ENCODE data around the gene GTPBP3. TPM values are rescaled to one million over a fixed set of nuclear protein-coding genes. Genes with fewer than 3 reads are reported as not detected.

GTPBP3 gene
- total RNA-seq, 1 donor from 2014 or later: 79.5 TPM

GRCh38 chr19:17340871-17341357, 3.6 kb downstream of the GTPBP3 start:
- no peak overlapping the region for H3K4me3 ChIP-seq (ENCODE audit: low read depth, low read length)
- TF ChIP-seq CTCF (conservative IDR thresholded peaks at IDR 0.05; ENCODE audit: low read depth, low read length): no peak
- no peak for DNase-seq (ENCODE audit: low read depth)

- no peak for TF ChIP-seq CTCF (conservative IDR thresholded peaks at IDR 0.05; ENCODE audit: low read depth, low read length)
- no peak overlapping the region for H3K4me3 ChIP-seq (ENCODE audit: low read depth, low read length)
- no peak for DNase-seq (ENCODE audit: low read depth)
Observed at GRCh38 chr19:17341386-17341785, 4.0 kb downstream of the GTPBP3 start.

GRCh38 chr19:17341845-17342244, 4.5 kb downstream of the GTPBP3 start:
- no peak overlapping the region for H3K4me3 ChIP-seq (ENCODE audit: low read depth, low read length)
- TF ChIP-seq CTCF (conservative IDR thresholded peaks at IDR 0.05; ENCODE audit: low read depth, low read length): no peak
- DNase-seq (ENCODE audit: low read depth): no peak

- no peak for DNase-seq (ENCODE audit: low read depth)
- TF ChIP-seq CTCF (conservative IDR thresholded peaks at IDR 0.05; ENCODE audit: low read depth, low read length): peak; percentile 82
- H3K4me3 ChIP-seq (ENCODE audit: low read depth, low read length): no peak overlapping the region
Observed at GRCh38 chr19:17346109-17346671, 8.8 kb downstream of the GTPBP3 start.

GRCh38 chr19:17347361-17347760, 10.0 kb downstream of the GTPBP3 start:
- no peak for DNase-seq (ENCODE audit: low read depth)
- no peak for TF ChIP-seq CTCF (conservative IDR thresholded peaks at IDR 0.05; ENCODE audit: low read depth, low read length)
- H3K4me3 ChIP-seq (ENCODE audit: low read depth, low read length): no peak overlapping the region

GRCh38 chr19:17347877-17348276, 10.5 kb downstream of the GTPBP3 start:
- DNase-seq (ENCODE audit: low read depth): no peak
- no peak for TF ChIP-seq CTCF (conservative IDR thresholded peaks at IDR 0.05; ENCODE audit: low read depth, low read length)
- no peak overlapping the region for H3K4me3 ChIP-seq (ENCODE audit: low read depth, low read length)

GRCh38 chr19:17348700-17349099, 11.3 kb downstream of the GTPBP3 start:
- DNase-seq (ENCODE audit: low read depth): no peak
- H3K4me3 ChIP-seq (ENCODE audit: low read depth, low read length): peak overlapping the region; percentile 27
- no peak for TF ChIP-seq CTCF (conservative IDR thresholded peaks at IDR 0.05; ENCODE audit: low read depth, low read length)
